Kidney capillary endothelial cell (primary cell): Measurements from ENCODE around the gene SPATA16.
"Not testable (repeated sequence)": the region's sequence is repeated elsewhere in the genome, so short reads cannot be mapped to it uniquely, and the experiment has no call there.

Experiments
- DNase-seq: peaks from one replicate; pipeline ENCODE4 v3.0.0-alpha.2; 2018; ENCODE audit warnings: low spot score

The SPATA16 gene

GRCh38 chr3:172879381-172879780 is 261.7 kb downstream of the SPATA16 start:
- not testable (repeated sequence) for DNase-seq

- DNase-seq, result no peak
These were observed 264.0 kb downstream of the SPATA16 start for GRCh38 chr3:172877011-172877410.

GRCh38 chr3:172876297-172876696 is 264.7 kb downstream of the SPATA16 start:
- no peak for DNase-seq

- DNase-seq, result no peak
These were observed 266.0 kb downstream of the SPATA16 start for GRCh38 chr3:172875039-172875438.

- no peak for DNase-seq
These were observed 271.1 kb downstream of the SPATA16 start for GRCh38 chr3:172869784-172870518.

- DNase-seq, result no peak
These were observed 271.7 kb downstream of the SPATA16 start for GRCh38 chr3:172869368-172869771.

- no peak for DNase-seq
These were observed 272.3 kb downstream of the SPATA16 start for GRCh38 chr3:172868582-172869200.

- not testable (repeated sequence) for DNase-seq
These were observed 274.2 kb downstream of the SPATA16 start for GRCh38 chr3:172866726-172867350.

GRCh38 chr3:172859041-172859440 is 282.0 kb downstream of the SPATA16 start:
- peak; percentile 81 for DNase-seq

GRCh38 chr3:172856795-172857742 is 284.0 kb downstream of the SPATA16 start:
- peak; percentile 89 for DNase-seq

GRCh38 chr3:172855037-172855436 is 286.0 kb downstream of the SPATA16 start:
- DNase-seq, result no peak

- DNase-seq, result peak; percentile 22
These were observed 286.9 kb downstream of the SPATA16 start for GRCh38 chr3:172853921-172854666.

GRCh38 chr3:172853005-172853404 is 288.0 kb downstream of the SPATA16 start:
- DNase-seq, result no peak

GRCh38 chr3:172848910-172849309 is 292.1 kb downstream of the SPATA16 start:
- DNase-seq, result no peak

GRCh38 chr3:172847292-172847691 is 293.7 kb downstream of the SPATA16 start:
- DNase-seq, result no peak

GRCh38 chr3:172846706-172847105 is 294.3 kb downstream of the SPATA16 start:
- no peak for DNase-seq

GRCh38 chr3:172846103-172846561 is 294.9 kb downstream of the SPATA16 start:
- no peak for DNase-seq

- no peak for DNase-seq
These were observed 296.6 kb downstream of the SPATA16 start for GRCh38 chr3:172844428-172844827.

- no peak for DNase-seq
These were observed 300.1 kb downstream of the SPATA16 start for GRCh38 chr3:172840913-172841312.

GRCh38 chr3:172840463-172840862 is 300.6 kb downstream of the SPATA16 start:
- no peak for DNase-seq

- no peak for DNase-seq
These were observed 301.4 kb downstream of the SPATA16 start for GRCh38 chr3:172839679-172840078.
